Stimulated activated CD4-positive, alpha-beta T cell treated with anti-CD3 and anti-CD28 coated beads, Interleukin-2, amount 100 ng/mL, for 4 hours (primary cell): ENCODE data around the gene SIN3B.

Experiments
- DNase-seq: peaks from one replicate; pipeline ENCODE4 v3.0.0-alpha.2; 2020; ENCODE audit warnings: low read depth

The SIN3B gene

DNA sequence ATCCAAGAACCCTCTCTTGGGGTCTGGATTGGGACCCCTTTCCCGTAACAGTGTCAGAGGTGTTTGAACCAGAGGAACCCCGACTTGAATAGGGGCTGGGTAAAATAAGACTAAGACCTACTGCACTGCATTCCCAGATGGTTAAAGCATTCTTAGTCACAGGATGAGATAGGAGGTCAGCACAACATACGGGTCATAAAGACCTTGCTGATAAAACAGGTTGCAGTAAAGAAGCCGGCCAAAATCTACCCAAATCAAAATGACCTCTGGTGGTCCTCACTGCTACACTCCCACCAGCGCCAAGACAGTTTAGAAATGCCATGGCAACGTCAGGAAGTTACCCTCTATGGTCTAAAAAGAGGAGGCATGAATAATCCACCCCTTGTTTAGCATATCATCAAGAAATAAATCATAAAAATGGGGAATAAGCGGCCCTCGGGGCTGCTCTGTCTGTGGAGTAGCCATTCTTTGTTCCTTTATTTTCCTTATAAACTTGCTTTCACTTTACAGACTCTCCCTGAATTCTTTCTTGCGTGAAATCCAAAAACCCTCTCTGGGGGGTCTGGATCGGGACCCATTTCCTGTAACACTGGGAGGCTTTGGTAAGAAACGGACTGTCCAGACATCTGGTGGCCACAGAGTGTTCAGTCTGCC, 4.4 kb upstream of the SIN3B start:
- DNase-seq = no peak

DNA sequence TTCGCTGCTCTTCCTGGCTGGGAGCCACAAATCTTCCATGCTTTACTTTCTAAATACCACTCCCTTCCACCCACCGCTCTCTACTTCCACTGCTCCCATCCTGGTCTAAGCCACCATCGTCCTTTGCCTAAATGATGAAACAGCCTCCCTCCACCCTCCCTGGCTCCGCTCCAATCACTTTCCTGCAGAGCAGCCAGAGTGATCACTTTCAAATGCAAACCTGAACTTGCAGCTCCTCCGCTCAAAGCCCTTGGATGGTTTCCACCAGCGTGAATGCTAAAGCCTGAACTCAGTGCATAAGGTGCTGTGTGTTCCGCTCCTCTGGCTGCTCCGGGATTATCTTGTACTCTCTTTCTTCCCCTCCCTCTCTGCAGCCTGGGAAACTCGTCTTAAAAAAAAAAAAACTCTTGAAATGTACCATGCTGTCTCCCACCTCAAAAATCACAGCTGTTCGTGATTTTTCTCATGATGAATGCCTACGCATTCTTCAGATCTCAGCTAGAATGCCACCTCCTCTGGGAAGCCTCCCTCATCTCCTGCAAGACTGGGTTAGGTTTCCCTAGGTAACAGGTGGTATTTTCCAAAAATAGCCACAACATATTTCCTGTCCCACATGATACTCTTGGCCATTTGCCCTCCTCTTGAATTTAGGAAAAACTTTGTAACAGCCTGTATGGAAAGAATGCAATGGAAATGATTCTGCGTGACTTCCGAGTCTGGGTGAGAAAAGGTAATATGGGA, 3.7 kb upstream of the SIN3B start:
- DNase-seq = no peak

DNA sequence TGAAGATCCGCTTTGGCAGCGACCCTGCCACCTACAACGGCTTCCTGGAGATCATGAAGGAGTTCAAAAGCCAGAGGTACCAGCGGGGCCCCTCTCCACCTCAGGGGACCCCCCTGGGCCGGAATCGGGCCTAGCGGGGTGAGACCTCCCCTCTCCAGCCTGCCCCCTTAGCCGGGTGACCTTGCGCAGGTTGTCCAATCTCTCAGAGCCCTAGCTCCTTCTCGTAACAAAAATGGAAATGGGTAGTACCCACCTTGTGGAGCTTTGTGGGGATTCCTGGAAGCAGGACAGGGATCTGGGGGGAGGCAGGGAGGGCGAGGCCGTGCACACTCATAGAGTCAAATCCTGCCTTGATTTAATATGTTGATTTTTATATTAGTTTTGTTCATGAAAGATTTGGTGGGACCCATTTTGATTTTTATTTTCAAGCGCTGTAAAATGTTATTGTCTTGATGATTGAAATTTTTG, 658 bp downstream of the SIN3B start:
- no peak for DNase-seq

DNA sequence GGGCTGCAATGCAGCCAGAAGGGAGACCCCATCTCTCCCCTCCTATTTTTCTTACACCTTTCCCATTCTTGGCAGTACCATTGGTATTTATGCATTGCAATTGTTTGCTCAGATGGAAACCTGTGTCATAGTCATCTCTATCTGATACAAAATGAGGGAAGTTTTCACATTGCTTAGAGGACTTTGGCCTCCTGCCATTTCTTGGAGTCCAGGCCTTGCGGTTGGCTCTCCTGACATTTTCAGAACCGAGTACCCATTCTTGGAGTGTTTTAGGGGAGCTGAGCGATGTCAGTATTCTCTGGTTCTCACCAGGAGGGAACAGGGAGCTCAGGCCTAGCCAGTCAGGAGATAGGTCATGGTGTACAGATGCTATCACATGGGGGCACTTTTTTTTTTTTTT, 1.5 kb downstream of the SIN3B start:
- no peak for DNase-seq

DNA sequence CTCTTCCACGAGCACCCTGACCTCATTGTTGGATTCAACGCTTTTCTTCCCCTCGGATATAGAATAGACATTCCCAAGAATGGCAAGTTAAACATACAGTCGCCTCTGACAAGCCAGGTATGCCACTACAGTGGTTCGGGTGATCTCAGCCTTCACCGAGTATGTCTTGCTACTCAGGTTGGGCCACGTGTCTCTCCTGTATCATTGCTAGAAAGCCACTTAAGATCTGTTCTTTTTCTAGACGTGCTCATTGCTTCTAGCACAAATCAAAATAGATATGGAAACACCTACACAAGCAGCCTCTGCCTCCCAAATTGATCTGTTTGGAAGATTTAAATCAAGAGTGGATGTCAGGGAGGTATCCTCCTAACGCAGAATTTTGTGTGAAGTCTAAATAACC, 2.3 kb downstream of the SIN3B start:
- no peak for DNase-seq

DNA sequence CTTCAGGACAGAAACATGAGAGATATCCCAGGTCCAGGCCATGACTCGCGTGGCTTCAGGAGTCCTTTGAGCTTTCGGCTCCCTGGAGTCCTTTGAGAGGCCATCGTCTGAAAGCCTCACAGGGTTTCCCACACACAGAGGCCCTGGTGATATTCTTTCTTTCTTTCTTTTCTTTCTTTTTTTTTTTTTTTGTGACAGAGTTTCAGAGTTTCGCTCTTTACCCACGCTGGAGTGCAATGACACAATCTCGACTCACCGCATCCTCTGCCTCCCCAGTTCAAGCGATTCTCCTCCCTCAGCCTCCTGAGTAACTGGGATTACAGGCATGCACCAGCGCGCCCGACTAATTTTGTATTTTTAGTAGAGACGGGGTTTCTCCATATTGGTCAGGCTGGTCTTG, 5.5 kb downstream of the SIN3B start:
- DNase-seq = no peak

DNA sequence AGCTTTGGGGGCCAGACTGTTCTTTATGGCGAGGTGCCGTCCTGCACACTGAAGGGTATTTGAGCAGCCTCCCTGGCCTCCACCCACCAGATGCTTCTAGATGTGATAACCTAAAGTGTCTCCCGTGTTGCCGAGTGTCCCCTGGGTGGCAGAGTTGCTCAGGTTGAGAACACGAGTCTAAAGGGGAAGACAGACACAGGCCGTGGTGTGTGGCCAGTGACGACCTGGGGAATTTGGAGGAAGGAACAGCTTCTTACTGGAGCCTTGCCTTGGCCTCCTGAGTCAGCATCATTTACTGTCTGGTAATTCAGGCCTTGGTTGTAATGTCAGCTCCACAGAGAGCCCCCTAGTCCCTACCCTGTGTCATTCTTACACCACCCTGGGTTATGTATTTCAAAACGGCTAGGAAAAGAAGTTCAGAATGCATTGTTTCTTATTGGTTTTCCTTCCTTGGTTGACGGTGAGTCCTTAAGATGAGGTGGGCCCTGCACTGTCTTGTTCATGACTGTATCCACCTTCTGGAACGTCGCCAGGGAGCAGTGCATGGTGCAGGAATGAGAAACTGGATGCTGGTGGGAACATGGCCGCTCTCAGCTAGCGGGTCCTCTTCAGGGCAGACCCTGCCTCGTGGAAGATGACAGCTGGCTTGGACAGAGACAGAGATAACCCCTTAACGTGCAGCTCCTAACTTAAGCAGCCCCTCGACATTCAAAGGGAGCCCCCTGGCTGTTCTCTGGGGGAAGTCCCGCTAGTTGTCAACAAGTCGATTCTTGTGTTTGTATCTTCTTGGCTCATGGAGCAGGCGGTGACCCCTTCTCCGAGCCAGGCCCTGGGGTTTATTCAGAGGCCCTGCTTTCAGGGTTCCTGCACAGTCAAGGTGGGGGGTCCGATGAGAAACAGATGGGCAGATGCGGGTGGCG, 7.2 kb downstream of the SIN3B start:
- no peak for DNase-seq

DNA sequence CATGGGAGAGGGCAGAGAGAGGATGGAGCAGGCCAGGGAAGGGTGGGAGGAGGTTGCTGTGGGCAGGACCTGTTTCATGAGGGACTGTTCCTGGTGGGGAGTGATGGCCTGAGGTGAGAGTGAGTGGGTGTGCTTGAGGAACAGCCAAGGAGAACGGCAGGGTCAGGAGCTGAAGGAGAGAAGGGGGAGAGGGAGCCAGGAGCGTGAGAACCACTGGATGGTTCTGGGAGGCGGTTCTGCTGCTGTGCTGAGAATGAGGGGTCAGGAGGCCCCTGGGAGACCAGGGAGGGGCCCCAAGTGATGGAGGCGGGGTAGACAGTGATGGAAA, 7.8 kb downstream of the SIN3B start:
- no peak for DNase-seq

DNA sequence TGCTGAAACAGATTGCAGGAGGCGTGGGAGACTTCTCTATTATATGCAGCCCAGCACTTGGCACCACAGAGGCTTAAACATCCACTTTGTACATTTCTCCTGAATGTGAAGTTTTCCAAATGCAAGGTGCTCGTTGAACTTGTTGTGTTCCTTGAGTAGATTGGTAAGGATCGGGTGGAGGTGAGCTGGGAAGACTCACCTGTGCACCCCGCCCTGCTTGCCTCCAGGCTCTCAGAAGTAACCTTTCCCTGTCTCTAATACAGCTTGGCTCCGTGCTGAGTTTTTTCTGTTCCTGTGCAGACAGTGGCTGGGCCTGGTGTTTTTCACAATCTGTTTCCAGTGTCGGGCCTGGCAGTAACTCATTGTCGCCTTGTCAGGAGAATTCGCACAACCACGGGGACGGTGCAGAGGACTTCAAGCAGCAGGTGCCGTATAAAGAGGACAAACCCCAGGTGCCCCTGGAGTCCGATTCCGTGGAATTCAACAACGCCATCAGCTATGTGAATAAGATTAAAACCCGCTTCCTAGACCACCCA, 12.3 kb downstream of the SIN3B start:
- DNase-seq = no peak

DNA sequence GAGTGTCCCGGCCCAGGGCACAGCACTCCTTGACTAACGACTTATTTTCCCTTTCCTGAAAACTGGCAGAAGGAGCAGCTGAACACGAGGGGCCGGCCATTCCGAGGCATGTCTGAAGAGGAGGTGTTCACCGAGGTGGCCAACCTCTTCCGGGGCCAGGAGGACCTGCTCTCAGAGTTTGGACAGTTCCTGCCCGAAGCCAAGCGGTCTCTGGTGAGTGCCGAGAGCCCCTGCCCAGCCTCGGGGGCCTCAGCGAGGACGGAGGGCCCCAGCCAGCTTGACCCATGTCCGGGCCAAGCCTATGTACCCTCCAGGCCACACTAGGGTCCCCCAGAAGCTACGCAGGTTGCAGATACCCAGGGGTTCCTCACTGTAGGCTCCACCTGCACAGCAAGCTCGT, 17.7 kb downstream of the SIN3B start:
- no peak for DNase-seq

DNA sequence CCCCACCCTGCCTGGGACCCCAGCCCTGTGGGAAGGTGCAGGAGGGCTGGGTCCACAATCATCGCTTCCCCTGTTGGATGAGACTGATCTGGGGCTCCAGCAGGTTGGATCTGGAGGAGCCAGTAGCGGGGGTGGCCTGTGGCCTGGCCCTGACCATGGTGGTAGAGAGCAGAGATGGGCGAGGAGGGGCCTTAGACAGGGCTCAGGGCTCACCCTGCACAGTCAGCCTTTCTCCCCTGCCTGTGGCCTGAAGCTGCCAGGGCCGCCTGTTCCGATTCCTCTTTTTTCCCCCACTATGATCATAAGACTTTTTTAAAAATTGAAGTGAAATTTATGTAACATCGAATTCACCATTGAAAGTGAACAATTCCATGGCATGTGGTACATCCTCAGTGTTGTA, 18.2 kb downstream of the SIN3B start:
- no peak for DNase-seq

DNA sequence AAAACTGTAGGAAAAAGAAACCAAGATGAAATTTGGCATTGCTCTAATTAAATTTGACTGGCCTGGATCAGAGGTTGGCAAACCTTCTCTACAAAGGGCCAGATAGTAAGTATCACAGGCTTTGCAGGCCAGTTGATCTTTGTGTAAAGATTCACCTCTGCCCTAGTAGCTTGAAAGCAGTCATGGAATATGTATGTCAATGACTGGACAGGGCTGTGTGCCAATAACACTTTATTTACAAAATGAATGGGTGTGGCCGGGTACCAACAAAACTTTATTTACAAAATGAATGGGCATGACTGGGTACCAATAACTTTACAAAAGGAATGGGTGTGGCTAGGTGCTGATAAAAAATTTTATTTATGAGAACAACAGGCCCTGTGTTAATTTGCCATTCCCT, 20.0 kb downstream of the SIN3B start:
- no peak for DNase-seq

DNA sequence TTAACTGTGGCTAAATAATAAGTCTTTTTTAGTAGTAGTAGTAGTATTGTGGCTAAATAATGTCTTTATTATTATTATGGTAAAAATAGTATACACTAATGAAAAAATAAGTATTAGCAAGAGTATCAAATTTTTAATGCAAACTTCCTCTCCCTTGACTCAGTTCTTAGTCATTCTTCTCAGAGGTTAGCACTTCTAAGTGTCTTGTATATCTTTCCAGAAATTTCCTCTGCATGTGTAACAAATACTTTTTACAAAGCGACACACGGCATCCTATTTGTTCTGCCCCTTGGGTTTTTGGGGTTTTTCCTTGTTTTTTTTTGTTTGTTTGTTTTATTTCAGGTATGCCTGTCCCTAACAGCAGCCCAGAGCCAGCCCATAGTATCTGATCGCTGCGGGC, 20.9 kb downstream of the SIN3B start:
- DNase-seq = no peak

DNA sequence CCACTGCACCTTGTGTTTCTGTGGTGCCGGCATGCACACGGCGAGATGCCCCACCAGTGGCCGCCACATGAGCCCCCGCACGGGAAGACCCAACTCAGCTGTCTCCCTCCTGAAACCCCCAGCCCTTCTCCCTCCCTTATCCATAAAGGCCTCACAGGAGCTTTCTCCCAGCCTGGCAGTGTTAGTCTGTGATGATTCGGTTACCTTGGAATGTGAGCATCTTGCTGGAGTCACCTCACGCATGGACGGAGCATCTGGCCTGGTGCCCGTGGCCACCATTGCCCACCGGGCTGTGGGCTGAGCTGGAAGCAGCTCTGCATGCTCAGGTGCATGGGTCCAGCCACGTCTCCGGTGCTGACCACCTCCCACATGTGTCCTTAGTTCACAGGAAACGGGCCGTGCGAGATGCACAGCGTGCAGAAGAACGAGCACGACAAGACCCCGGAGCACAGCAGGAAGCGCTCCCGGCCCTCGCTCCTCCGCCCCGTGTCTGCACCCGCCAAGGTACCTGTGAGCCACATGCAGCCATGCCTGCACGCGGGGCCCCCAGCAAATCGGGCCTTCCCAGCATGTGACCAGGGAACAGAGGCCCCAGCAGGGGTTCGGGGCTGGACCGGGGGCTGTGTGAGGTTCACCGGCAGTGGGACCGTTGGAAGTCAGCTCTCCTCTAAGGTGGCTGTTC, 22.0 kb downstream of the SIN3B start:
- DNase-seq = no peak

DNA sequence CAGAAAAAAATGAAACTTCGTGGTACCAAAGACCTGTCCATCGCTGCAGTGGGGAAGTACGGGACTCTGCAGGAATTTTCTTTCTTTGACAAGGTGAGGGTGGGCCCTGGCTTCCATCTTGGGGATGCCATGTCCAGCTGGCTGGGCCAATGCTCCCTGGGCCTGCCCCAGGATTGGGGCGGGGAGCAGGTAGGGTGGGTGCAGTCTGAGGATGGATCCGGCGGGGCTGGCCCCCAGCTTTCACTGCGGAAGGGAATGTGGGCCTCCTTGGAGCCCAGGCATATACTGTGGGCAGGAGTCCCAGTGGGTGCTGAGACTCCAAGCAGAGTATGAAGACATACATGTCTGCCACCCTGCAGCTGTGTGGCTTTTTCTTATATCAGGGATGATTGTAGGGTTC, 23.9 kb downstream of the SIN3B start:
- no peak for DNase-seq

DNA sequence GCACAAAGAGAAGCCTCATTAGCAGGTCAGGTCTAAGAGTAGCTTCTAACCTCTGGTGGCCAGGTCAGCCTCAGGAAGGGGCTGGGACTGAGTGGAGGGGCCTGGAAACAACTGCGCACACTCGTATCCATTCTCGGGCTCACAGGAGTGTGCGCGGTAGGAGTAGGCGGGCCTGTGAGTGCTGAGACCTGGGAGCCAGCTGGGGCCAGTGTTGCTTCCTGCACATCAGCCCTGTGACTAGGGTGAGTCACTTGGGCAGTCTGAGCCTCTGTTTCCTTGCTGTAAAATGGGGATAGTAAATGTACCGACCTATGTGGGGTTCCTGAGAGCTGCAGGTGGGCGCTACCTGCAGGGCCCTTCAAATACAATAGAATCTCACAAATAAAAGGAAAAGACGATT, 26.9 kb downstream of the SIN3B start:
- DNase-seq = no peak

DNA sequence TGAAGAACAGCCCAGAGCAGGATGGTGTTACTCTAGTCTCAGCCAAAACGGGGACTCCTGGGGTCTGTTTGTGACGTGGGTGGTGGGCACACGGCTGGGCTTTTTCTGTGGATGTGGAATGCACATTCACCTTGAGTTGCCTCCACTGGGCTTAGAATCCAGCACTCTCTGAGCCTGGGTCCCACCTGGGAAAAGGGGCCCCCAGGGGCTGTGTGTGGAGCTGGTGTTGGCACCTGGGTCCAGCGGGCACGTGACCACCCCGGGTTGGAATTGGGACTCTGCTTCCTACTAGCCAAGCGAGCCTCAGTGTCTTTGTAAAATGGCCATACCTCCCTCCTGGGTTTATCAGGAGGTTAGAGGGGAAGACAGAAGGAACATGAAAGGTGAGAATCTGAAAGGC, 30.4 kb downstream of the SIN3B start:
- DNase-seq = no peak

DNA sequence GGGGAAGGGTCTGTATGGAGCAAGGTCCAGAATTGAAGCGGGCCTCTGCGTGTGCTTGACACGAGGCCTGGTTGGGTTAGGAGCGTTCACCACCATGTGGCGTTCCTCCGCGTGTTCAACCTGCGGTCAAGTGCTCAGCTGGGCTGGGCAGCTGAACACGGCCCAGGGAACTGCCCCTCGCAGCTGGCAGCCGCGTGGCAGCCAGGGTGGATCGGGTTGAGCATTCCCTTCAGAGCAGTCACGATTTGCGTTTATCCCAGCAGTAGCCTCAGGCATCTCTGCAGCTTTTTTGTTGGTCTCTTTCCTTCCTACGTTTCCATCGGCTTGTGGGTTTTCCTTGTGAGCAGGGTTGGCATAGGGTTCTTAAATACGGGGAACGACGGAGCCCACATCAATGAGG, 30.9 kb downstream of the SIN3B start:
- DNase-seq = no peak

DNA sequence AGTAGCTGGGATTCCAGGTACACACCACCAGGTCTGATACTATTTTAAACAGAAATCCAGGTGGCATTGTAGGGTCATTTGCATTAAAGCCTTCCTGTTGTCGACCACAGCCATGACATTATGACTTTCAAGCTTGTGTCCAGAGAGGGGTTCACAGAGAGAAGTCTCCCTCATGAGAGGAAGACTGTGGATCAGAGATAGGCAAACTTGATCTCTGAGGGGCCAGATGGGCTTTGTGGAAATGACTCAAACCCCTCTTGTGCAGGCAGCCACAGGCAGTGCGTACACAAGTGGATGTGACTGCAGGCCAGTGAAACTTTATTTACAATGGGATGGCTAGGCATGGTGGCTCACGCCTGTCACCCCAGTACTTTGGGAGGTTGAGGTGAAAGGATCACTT, 31.8 kb downstream of the SIN3B start:
- no peak for DNase-seq

DNA sequence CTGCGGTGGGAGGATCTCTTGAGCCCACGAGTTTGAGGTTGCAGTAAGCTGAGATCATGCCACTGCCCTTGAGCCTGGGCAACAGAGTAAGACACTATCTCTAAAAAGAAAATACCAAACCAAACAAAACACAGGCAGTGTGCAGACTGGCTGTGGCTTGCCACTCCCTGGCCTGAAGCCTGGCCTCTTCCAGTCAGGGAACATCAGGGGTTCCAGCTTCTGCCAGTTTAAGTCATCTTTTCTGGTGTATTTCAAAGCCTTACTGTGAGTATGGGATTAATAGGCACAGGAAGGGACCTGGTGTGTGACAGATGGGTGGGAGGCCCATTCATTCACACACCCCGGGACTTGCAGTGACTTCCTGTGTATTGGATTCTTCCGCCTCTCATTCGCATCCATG, 32.6 kb downstream of the SIN3B start:
- DNase-seq = no peak

DNA sequence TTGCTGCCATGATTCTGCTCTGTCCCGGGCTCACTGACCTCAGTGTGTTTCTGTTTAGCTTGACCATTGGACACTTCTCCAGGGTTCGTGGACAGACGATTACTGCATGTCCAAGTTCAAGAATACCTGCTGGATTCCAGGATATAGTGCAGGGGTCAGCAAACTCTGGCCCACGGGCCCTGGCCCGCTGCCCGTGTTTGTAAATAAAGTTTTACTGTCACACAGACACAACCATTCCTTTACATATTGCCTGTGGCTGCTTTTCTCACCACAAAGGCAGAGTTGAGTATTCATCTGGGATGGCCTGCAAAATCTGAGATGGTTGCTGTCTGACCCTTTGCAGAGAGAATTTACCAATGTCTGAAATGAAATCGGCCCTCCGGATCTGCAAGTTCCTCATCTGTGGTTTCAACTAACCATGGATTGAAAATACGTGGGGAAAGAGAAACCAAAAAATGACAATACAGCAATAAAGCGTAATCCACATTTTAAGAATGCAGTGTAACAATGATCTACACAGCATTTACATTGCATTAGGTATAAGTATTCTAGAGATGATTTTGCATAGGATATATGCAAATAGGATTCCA, 33.7 kb downstream of the SIN3B start:
- no peak for DNase-seq

DNA sequence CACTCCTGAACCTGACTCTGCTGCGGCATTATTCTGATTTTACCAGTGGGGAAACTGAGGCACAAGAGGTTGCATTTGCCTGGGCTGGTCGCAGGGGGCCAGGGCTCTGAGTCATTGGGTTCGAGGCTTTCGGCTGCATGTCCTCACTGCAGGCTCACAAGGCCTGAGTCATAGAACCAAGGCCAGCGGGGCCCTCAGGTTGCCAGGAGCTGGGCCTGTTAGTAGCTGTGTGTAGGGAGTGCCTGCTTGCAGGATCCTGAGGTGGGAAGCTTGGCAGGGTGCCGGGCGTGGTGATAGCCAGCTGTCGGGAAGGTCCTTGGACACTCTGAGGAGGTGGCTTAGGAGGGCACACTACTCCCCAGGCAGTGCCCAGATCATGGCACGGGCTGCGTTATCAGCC, 38.0 kb downstream of the SIN3B start:
- DNase-seq = no peak
